DOHH2 (cell line): ENCODE data around the gene CACNA2D3.

ENCODE experiments used
- CTCF ChIP-seq: fragments of 200-600 bp; sonication (generic); IDR thresholded peaks from one replicate; pipeline ENCODE4 v1.5.1; 2014; ENCODE audit warnings: antibody characterized with exemption, mild to moderate bottlenecking, low read depth, low read length; ENCODE audit not compliant: poor library complexity, severe bottlenecking
- EZH2phosphoT487 ChIP-seq: fragments of 200-600 bp; sonication (generic); IDR thresholded peaks from 2 replicates; pipeline ENCODE4 v1.6.1; 2017; ENCODE audit warnings: borderline replicate concordance, mild to moderate bottlenecking, antibody characterized with exemption, low read length, moderate library complexity, mixed read lengths

GRCh38 chr3:54296531-54296930, 174.2 kb downstream of the CACNA2D3 start:
- TF ChIP-seq CTCF (no peak), EZH2phosphoT487 (no peak)
